HFFc6 (cell line): ENCODE data around the gene IL13. TPM values are rescaled to one million over a fixed set of nuclear protein-coding genes. Genes with fewer than 3 reads are reported as not detected.
"Not testable (repeated sequence)": the region's sequence is repeated elsewhere in the genome, so short reads cannot be mapped to it uniquely, and the experiment has no call there.

Experiments
- DNase-seq: peaks from one replicate; pipeline ENCODE4 v3.0.0-alpha.2; 2018
- H3K27ac Mint-ChIP-seq: 2 replicates; pipeline ENCODE4 v1.8.0; 2020; ENCODE audit warnings: mild to moderate bottlenecking, mixed read lengths
- H3K27me3 Mint-ChIP-seq: 2 replicates; pipeline ENCODE4 v1.8.0; 2021; ENCODE audit warnings: mild to moderate bottlenecking, moderate library complexity, mixed read lengths; ENCODE audit not compliant: insufficient read depth
- H3K36me3 Mint-ChIP-seq: 2 replicates; pipeline ENCODE4 v1.8.0; 2021; ENCODE audit warnings: low read depth, mixed read lengths
- H3K4me1 Mint-ChIP-seq: 2 replicates; pipeline ENCODE4 v1.8.0; 2020; ENCODE audit warnings: low read depth, mixed read lengths
- H3K4me3 Mint-ChIP-seq: 2 replicates; pipeline ENCODE4 v1.8.0; 2020; ENCODE audit warnings: mild to moderate bottlenecking, moderate library complexity, mixed read lengths
- H3K9me3 Mint-ChIP-seq: 2 replicates; pipeline ENCODE4 v1.8.0; 2020; ENCODE audit warnings: mild to moderate bottlenecking, mixed read lengths
- CTCF ChIP-seq: fragments of 200-600 bp; sonication (generic); IDR thresholded peaks from 2 replicates; pipeline ENCODE4 v1.5.0; 2021; ENCODE audit warnings: antibody characterized with exemption, mild to moderate bottlenecking
- total RNA-seq, 6 experiments: library from RNA; stranded (reverse); fragmentation: NEBNext Ultra II Directional; extraction: Animal tissue kit (Norgen Biotek cat#: 25700); gene quantifications; 2 replicates in 1 of 6; 3 replicates in 5 of 6; pipeline ENCODE4 v1.2.3, GENCODE V29; 2021

The IL13 gene
- total RNA-seq, 6 experiments from 2014 or later, result not detected

GRCh38 chr5:132689513-132689912, 31.5 kb downstream of the IL13 start:
- Mint-ChIP-seq H3K36me3 (peaks cover 5% of the 10 kb centered on the region; the same call in 1 of the 2 replicates), H3K4me3 (no peak overlapping the region), H3K27ac (no peak overlapping the region), H3K4me1 (peaks cover 9% of the 10 kb centered on the region), H3K9me3 (no peaks in the 10 kb centered on the region), H3K27me3 (peaks cover 2% of the 10 kb centered on the region)
- DNase-seq, result no peak
- no peak for TF ChIP-seq CTCF

GRCh38 chr5:132690156-132690555, 32.2 kb downstream of the IL13 start:
- no peak for DNase-seq
- Mint-ChIP-seq H3K4me3 (no peak overlapping the region), H3K27ac (no peak overlapping the region), H3K36me3 (peaks cover 5% of the 10 kb centered on the region; the same call in 1 of the 2 replicates), H3K9me3 (no peaks in the 10 kb centered on the region), H3K4me1 (peaks cover 9% of the 10 kb centered on the region), H3K27me3 (peaks cover 2% of the 10 kb centered on the region)
- no peak for TF ChIP-seq CTCF

GRCh38 chr5:132691755-132692631, 34.0 kb downstream of the IL13 start:
- H3K9me3 Mint-ChIP-seq, H3K4me3 Mint-ChIP-seq, DNase-seq, H3K4me1 Mint-ChIP-seq, H3K36me3 Mint-ChIP-seq, H3K27me3 Mint-ChIP-seq, H3K27ac Mint-ChIP-seq: not testable (repeated sequence)

- DNase-seq, result no peak
- peaks cover 5% of the 10 kb centered on the region; the same call in 1 of the 2 replicates for H3K36me3 Mint-ChIP-seq
These were observed 34.6 kb downstream of the IL13 start for GRCh38 chr5:132692632-132692967.

GRCh38 chr5:132695956-132696355, 38.0 kb downstream of the IL13 start:
- DNase-seq, result no peak
- no peaks in the 10 kb centered on the region for H3K9me3 Mint-ChIP-seq
- H3K36me3 Mint-ChIP-seq, result peaks cover 15% of the 10 kb centered on the region
- no peak overlapping the region for H3K27ac Mint-ChIP-seq
- no peak for TF ChIP-seq CTCF
- H3K27me3 Mint-ChIP-seq, result no peaks in the 10 kb centered on the region
- no peaks in the 10 kb centered on the region for H3K4me1 Mint-ChIP-seq
- no peak overlapping the region for H3K4me3 Mint-ChIP-seq

More at GRCh38 chr5:132692632-132692967, 34.6 kb downstream of the IL13 start:
- Mint-ChIP-seq H3K9me3 (no peaks in the 10 kb centered on the region), H3K4me3 (no peak overlapping the region), H3K4me1 (peaks cover 9% of the 10 kb centered on the region), H3K27me3 (peaks cover 2% of the 10 kb centered on the region; the same call in 1 of the 2 replicates), H3K27ac (no peak overlapping the region)
- no peak for TF ChIP-seq CTCF

GRCh38 chr5:132704875-132705274, 46.9 kb downstream of the IL13 start:
- Mint-ChIP-seq H3K27me3 (no peaks in the 10 kb centered on the region), H3K9me3 (no peaks in the 10 kb centered on the region), H3K4me1 (peaks cover 19% of the 10 kb centered on the region), H3K27ac (peak overlapping the region; percentile 59), H3K4me3 (peak overlapping the region; percentile 52; the same call in 1 of the 2 replicates), H3K36me3 (peaks cover 8% of the 10 kb centered on the region)
- peak; percentile 56 for DNase-seq
- no peak for TF ChIP-seq CTCF
